ENCODE data around the gene RECK.
A peak's percentile ranks its signal among the peaks of the same experiment; 100 is the strongest.

Gene RECK

GRCh38 chr9:36163786-36164170 is 127.1 kb downstream of the RECK start:
- H3K4me3 ChIP-seq (ENCODE audit: low read length), result no peak overlapping the region
- TF ChIP-seq ZNF274 (IDR thresholded peaks at IDR 0.05; ENCODE audit: low read depth, low read length), result no peak

- no peak overlapping the region for H3K4me3 ChIP-seq (ENCODE audit: low read length)
- TF ChIP-seq ZNF274 (IDR thresholded peaks at IDR 0.05; ENCODE audit: low read depth, low read length), result no peak
Measured at GRCh38 chr9:36164372-36164771, 127.7 kb downstream of the RECK start.

GRCh38 chr9:36164989-36165388 is 128.3 kb downstream of the RECK start:
- H3K4me3 ChIP-seq (ENCODE audit: low read length), result no peak overlapping the region
- TF ChIP-seq ZNF274 (IDR thresholded peaks at IDR 0.05; ENCODE audit: low read depth, low read length), result no peak

- TF ChIP-seq ZNF274 (IDR thresholded peaks at IDR 0.05; ENCODE audit: low read depth, low read length), result no peak
- no peak overlapping the region for H3K4me3 ChIP-seq (ENCODE audit: low read length)
Measured at GRCh38 chr9:36165826-36166167, 129.1 kb downstream of the RECK start.

GRCh38 chr9:36166168-36166927 is 129.6 kb downstream of the RECK start:
- no peak for TF ChIP-seq ZNF274 (IDR thresholded peaks at IDR 0.05; ENCODE audit: low read depth, low read length)
- peak overlapping the region; percentile 7; the same call in 1 of the 2 replicates for H3K4me3 ChIP-seq (ENCODE audit: low read length)

GRCh38 chr9:36169166-36169565 is 132.5 kb downstream of the RECK start, which contains the start of gene CCIN:
TSS of gene CCIN (plus strand) at chr9:36169388. CDS start at chr9:36169503, 115 bp downstream.
- no peak for TF ChIP-seq ZNF274 (IDR thresholded peaks at IDR 0.05; ENCODE audit: low read depth, low read length)

DNA sequence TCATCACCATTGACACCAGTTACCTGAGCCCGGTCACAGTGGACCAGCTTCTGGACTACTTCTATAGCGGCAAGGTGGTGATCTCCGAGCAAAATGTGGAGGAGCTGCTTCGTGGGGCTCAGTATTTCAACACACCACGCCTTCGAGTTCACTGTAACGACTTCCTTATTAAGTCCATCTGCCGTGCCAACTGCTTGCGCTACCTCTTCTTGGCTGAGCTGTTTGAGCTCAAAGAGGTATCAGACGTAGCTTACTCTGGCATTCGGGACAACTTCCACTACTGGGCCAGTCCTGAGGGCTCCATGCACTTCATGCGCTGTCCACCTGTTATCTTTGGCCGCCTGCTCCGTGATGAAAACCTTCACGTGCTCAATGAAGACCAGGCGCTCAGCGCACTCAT is 133.0 kb downstream of the RECK start:
- H3K4me3 ChIP-seq (ENCODE audit: low read length), result no peak overlapping the region
- no peak for TF ChIP-seq ZNF274 (IDR thresholded peaks at IDR 0.05; ENCODE audit: low read depth, low read length)

More at GRCh38 chr9:36169166-36169565, 132.5 kb downstream of the RECK start, which contains the start of gene CCIN:
- H3K4me3 ChIP-seq (ENCODE audit: low read length), result no peak within 1 kb of the TSS

GRCh38 chr9:36170531-36170930 is 133.8 kb downstream of the RECK start:
- TF ChIP-seq ZNF274 (IDR thresholded peaks at IDR 0.05; ENCODE audit: low read depth, low read length), result no peak
- H3K4me3 ChIP-seq (ENCODE audit: low read length), result no peak overlapping the region

DNA sequence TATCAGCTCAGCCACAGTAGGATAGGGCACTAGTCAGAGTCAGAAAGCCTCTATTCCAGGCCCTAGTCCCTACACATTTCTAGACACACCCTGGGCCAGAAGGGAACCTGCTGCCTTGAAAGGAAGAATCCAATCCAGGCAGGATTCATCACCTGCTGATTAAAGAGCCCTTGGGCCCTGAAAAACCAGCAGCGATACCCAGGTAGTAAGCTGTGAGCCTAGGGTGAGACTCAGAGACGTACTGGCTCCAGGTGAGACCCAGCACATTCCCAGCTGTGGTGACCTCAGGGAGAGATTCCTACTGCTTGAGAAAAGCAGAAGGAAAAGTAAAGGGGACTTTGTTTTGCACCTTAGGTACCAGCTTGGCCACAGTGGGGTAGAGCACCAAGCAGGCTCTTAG is 137.1 kb downstream of the RECK start:
- no peak for TF ChIP-seq ZNF274 (IDR thresholded peaks at IDR 0.05; ENCODE audit: low read depth, low read length)
- no peak overlapping the region for H3K4me3 ChIP-seq (ENCODE audit: low read length)
